ENCODE measurements around the gene ZNF331.

DNA sequence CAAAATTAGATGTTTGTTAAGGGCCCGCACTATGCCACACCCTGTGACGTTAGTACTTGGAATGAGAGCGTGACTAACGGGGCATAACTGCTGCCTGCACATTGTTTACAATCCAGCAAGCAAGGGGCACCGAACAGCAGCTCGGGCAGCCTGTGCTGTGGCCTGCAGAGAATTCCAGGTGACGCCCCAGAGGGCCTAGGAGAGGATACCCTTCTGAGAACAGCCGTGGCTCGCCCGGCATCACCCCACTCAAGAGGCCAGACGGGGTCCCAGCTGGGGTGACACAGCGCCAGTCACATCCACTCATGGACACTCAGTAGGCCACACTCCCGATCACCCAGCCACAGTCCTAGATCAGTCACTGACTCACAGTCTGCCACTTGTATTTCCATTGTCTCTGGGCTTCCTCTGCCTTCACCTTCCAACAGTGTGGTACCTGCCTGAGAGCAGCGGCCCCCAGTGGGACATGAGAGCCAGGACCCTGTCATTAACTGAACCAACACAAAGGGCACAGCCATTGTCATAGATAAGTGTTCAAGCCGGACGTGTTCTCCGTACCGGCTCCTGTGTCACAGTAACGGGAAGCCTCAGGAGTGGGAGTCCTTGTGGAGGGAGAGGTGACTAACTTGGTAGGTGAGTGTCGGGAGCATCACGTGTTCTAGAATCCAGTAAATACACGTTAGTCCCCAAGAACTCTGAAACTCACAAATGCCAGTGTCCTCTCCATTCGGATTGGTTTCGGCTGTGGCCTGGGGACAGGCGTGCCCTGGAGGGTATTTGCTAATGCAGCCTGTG, 7.5 kb downstream of the ZNF331 start:
- TF ChIP-seq, protein P1, sequence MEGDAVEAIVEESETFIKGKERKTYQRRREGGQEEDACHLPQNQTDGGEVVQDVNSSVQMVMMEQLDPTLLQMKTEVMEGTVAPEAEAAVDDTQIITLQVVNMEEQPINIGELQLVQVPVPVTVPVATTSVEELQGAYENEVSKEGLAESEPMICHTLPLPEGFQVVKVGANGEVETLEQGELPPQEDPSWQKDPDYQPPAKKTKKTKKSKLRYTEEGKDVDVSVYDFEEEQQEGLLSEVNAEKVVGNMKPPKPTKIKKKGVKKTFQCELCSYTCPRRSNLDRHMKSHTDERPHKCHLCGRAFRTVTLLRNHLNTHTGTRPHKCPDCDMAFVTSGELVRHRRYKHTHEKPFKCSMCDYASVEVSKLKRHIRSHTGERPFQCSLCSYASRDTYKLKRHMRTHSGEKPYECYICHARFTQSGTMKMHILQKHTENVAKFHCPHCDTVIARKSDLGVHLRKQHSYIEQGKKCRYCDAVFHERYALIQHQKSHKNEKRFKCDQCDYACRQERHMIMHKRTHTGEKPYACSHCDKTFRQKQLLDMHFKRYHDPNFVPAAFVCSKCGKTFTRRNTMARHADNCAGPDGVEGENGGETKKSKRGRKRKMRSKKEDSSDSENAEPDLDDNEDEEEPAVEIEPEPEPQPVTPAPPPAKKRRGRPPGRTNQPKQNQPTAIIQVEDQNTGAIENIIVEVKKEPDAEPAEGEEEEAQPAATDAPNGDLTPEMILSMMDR (IDR thresholded peaks at IDR 0.05; ENCODE audit: low read length), result no peak
- no peak for TF ChIP-seq EZH2 (IDR thresholded peaks at IDR 0.05; ENCODE audit: borderline replicate concordance, low read length)
